SK-MEL-5 (cell line): ENCODE measurements around the gene CRELD1. TPM values are rescaled to one million over a fixed set of nuclear protein-coding genes. Genes with fewer than 3 reads are reported as not detected.

Source experiments
- DNase-seq: peaks from one replicate; pipeline ENCODE4 v3.0.0-alpha.2; 2016; ENCODE audit warnings: low read depth, low spot score
- in situ Hi-C: cut with HindIII; loops from 2 replicates; pipeline ENCODE4 v1.10.0; 2016; ENCODE audit warnings: low sequenced_read_pairs, high pct_unique_total_duplicates, low pct_unique_long_range_greater_than_20kb
- total RNA-seq: library from RNA; depleted of rRNA; stranded (reverse); fragments of >200 nt; shearing (Covaris generic); gene quantifications from 2 replicates; pipeline ENCODE4 v1.2.3, GENCODE V29; 2014

CRELD1 gene
- total RNA-seq, 1 experiment from 2014 or later = 50.2 TPM

DNA sequence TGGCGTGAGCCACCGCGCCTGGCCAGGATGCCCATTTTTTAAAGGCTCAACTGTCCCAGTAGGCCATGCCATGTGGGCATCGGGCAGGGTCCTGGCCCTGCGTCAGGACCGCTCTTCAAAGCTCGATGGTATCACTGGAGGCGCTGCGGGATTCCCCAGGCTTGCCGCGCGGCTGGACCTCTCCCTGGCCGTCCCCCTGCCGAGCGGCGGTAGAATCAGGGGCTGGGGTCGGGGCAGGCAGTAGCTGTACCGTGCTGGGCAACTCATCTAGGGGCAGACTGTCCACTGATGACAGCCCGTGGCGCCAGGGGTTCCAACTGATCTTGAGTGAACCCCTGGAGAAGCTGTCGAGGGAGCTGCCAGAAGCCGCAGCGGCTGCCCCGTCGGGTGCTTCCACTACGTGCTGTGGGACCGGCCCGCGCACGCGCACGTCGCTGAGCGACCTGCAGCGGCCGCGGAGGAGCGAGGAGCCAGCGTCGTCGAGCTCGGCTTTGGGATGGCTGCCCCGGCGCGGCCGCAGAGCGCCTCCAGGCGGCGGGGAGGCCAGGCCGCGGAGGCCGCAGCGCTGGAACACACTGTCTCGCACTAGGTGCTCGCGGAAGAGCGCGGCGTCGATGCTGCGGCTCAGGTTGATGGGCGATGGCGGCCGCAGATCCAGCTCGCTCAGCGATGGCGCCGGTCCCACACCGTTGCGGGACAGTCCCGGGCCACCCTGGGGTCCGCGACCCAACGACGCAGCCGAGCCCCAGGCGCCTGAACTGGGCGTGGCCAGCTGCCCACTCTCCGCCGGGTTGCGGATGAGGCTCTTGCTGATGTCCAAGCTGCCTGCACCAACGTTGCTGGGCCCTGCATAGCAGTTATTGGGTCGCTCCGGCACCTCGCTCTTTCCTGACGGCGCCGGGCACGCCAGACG is 12.7 kb downstream of the CRELD1 start:
- in situ Hi-C loops = no loop called here
- peak; percentile 86 for DNase-seq

DNA sequence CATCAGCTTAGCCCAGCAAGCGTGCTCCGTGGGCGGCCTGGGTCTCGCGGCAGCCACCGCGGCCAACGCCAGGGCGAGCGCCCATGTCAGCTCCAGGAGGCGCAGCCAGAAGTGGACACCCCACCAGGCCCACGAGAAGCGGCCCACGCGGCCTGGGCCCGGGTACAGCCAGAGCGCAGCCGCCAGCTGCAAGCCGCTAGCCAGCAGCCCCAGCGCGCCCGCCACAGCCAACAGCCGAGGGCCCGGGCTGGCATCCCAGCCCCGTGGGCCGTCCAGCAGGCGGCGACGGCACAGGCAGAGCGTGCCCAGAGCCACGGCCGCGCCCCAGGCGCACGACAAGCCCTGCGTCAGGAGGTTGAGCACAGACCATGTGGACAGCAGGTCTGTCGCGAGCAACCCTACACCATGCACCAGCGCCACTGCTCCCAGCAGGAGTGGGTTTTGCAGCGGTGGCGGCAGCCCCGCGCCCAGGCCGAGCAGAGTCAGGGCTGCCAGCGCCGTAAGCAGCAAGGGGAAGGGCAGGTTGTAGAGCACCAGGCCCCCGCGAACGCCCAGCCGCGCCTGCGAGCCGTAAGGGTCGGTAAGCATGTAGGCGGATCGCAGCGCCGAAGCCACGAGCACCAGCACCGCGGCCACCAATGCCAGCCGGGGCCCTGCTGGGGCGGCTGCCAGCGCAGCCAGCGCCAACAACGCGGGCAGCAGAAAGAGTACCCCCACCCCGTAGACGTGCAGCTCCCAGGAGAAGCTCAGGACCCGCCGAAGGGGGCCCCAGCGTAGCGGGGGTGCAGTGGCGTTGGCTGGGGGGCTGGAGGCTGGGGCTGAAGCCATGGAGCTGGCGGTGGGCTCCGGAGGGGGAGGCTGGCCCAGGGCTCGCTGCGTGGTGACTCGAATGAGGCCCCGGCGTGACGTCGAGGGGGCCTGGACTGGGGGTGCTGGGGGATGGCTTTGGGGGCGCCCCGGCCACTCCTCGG is 13.7 kb downstream of the CRELD1 start:
- in situ Hi-C loops = no loop called here
- peak; percentile 77 for DNase-seq

DNA sequence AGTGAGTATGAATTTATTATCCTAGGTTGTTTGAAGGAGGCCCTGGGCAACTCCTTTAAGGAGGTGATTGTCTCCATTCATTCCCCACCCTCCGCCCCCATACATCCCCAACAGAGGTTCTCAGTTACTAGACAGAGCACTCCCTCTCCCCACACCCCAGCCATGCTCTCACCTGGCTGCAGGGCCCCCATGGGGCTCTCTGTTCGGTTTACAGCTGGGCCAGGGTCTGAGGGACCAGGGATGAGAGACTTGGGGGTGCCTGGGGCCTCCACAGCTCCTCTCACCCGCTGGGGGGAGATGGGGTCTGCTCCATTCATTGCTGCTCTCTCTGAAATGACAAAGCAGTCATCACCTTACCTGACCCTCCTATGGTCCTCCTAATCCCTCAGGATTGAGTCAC is 15.0 kb downstream of the CRELD1 start:
- no peak for DNase-seq
- in situ Hi-C loops = no loop called here

DNA sequence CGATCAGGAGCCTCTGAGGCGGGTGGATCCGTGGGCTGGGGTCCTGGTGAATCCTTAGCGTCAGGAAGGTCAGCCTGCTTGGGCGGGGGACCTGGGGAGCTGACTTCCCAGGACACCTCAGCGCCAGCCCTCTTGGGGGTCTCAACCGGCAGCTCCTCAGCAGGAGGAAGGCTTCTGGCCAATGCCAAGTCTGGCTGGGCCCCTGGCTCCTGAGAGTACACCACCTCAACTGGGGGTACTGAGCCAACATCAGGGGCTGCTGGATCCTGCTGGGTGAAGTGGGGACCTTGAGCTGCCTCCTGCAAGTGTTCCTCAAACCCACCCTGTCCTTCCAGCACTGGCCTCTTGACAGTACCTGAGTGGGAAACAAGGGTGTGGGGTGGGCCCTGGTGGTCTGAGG is 15.5 kb downstream of the CRELD1 start:
- in situ Hi-C loops = no loop called here

DNA sequence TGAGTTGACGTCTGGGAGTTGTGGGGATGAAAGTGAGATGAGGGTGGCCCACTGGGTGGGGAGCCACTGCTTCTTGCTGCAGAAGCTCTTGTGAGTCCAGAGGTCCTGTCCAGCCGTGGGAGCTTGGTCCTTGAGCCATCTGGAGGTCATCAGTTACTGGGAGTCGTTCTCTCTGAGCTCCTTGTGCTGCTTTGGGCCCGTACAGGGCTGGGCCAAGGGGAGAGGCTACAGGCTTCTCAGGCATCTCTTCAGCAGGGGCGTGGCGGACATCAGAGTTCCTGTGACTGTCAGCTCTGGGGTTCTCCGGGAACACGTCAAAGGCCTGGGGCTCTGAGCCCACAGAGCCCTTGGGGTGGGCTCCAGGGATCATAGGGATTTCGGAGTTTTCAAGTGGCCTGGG is 16.0 kb downstream of the CRELD1 start:
- in situ Hi-C loops = loop anchor here (25.0 kb wide), 1 partner anchor 137 kb away; the partner anchor contains the start of gene TTLL3
- DNase-seq = no peak

More for the DNA sequence above, 15.5 kb downstream of the CRELD1 start:
- no peak for DNase-seq

DNA sequence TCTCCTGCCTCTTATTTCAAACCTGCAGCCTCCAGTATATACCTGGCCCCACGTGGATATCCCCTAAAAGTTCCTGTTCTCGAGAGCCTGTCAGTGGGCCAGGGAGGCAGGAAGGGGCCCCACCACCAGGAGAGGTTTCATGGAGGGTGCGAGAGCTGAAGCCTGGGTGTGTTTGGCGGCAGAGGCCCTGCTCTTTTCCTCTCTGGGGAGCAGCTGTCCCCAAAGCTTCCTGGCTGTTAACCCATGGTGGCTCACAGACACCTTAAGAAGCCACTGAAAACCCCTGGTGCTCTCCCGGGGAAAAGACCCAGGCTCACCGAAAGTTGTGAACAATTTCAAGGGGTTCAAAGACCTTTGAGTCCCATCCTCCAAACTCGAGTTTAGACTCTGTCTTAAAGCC is 17.5 kb downstream of the CRELD1 start:
- DNase-seq = no peak
- in situ Hi-C loops = loop anchor here (25.0 kb wide), 1 partner anchor 139 kb away; the partner anchor contains the start of gene TTLL3

DNA sequence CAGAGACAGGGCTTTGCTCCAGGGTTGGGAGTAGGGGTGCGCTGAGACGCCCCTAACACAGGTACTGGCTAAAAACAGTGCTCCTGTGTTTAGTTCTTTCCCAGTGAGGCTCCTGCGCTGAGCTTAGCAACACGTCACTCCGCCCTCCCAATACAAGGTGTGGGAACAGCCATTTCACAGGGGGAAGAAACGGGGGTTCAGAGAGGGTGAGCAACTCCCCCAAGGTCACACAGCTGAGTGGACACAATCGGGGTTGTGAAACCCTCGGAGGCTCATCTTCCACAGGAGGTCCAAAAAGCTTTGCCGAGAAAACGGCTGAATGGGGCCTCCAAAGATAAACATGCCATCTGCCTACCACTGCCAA is 17.9 kb downstream of the CRELD1 start:
- in situ Hi-C loops = loop anchor here (25.0 kb wide), 1 partner anchor 139 kb away; the partner anchor contains the start of gene TTLL3
- no peak for DNase-seq

DNA sequence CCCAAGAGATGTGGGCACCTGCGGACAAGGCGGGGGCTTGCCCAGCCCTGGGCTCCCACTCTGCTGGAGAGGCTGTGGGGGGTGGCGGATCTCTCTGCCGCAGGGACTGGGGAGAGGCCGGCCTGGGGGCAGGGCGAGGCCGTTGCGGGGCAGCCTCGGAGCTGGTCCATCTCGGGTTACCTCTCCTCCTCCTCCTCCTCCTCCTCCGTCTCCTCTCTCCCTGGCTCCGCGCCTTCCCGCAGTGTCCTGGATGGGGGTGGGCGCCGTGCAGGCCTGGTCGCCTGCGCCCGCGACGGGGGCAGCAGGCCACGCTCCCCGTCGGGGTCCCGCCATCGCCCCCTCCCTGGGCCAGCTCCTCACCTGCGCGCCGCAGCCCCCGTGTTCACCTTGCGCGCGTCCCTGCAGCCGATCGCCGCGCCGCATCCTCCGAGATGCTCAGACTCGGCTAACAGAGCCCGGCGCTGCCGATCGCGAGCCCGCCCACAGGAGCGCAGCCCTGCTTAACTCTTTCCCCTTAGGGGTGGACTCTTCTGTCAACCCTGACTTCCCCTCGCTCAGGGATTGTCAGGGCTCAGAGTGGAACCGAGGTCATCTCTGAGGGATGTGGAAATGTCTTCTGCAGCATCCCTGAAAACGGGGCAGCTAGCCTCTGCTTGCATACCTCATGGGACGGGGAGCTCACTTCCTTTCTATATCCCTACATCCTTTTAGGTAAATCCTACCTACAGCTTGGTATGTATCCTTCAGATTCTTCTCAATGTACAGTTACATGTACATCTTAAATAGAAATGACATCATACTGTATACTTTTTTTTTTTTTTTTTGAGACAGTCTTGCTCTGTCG is 18.6 kb downstream of the CRELD1 start, which contains the start of gene PRRT3:
Gene PRRT3 (minus strand): TSS at position 447 of the 844 bp plus-strand sequence. CDS start 2,293 bp downstream, outside the sequence.
- DNase-seq = no peak
- in situ Hi-C loops = loop anchor here (25.0 kb wide), 1 partner anchor 140 kb away; the partner anchor contains the start of gene TTLL3

DNA sequence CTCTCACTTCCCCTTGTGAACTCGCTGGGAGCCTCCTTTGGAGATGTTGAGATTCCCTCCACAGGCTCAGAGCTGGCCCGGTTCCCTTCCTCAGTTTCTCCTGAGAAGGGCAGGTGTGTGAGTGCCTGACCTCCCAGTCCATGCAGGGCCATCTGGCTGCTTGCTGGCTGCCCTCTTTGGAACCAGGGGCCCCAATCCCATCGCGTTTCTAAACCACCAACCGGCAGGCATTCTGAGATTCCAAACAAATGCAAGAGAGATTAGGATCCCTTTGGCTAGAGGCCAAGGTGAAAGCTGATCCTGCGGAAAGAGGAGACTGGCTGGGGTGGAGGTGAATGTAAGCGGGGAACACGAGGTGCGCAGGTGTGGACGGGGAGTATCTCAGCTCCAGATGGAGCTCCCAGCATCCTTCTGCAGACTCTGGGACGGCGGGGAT is 21.5 kb downstream of the CRELD1 start:
- in situ Hi-C loops = loop anchor here (25.0 kb wide), 1 partner anchor 143 kb away; the partner anchor contains the start of gene TTLL3
- no peak for DNase-seq

DNA sequence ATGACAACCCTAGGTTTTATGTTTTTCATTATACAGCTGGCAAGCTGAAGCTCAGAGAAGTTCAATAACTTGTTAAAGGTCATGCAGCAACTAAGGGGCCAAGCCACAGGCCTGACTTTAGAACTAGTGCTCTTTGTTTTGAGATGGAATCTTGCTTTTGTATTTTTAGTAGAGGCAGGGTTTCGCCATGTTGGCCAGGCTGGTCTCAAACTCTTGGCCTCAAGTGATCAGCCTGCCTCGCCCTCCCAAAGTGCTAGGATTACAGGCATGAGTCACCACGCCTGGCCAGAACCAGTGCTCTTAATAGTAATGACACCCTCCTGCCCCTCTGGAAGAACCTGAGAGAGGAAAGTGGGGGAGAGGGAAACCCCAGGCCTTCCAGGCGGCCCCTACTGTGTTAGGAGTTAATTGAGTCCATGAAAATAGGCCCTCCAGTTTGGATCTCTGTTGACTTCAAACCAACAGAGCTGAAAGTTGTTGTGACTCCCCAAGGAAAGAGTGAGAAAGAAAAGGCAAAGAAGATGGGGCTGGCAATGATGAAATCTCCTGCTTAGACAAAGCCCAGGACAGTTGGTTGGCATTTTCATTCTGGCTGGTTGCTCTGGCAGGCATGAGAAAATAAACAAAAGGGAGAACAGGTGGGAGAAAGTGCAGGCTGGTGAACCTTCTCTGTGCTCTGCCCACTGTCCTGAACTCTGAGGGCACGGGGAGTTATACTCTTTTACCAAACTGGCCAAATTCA is 22.1 kb downstream of the CRELD1 start:
- in situ Hi-C loops = loop anchor here (25.0 kb wide), 1 partner anchor 143 kb away; the partner anchor contains the start of gene TTLL3
- no peak for DNase-seq

DNA sequence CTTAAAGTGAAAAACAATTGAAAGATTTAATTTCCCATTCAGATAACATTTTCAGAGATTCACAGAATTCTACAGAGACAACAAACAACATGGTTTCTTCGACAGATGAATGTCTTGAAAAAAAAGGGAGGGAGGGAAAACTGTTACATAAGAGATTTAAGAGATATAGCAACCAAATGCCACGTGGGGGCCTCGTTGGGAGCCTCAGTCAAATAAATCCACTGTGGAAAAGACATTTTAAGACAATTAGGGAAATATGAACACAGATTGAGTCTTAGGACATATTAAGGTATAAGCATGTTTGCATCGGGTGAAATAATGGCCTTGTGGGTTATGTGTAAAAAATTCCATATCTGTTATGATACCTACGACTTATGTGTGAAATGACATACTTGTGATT is 23.6 kb downstream of the CRELD1 start:
- peak; percentile 39 for DNase-seq
- in situ Hi-C loops = loop anchor here (25.0 kb wide), 1 partner anchor 145 kb away; the partner anchor contains the start of gene TTLL3

DNA sequence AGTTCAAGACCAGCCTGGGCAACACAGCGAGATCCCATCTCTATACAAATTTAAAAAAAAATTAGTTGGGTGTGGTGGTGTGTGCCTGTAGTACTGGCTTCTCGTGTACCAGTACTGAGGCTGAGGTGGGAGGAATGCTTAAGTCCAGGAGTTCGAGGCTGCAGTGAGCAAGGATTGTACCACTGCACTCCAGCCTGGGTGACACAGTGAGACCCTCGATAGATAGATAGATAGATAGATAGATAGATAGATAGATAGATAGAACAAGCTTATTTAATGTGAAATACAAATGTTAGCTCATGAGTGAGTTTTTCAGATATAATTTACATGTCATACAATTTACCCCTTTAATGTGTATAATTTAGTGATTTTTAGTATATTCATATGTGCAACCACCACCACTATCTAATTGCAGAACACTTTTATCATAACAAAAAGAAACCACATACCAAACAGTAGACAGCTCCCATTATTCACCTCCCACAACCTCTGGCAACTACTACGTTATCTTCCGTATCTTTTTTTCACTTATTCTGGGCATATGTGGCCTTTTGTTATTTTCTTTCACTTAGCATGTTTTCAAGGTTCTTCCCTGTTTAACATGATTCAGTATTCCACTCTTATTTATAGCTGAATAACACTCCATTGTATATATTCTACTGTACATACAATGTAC is 31.7 kb downstream of the CRELD1 start:
- no peak for DNase-seq
- in situ Hi-C loops = loop anchor here (25.0 kb wide), 1 partner anchor 153 kb away; the partner anchor contains the start of gene TTLL3

DNA sequence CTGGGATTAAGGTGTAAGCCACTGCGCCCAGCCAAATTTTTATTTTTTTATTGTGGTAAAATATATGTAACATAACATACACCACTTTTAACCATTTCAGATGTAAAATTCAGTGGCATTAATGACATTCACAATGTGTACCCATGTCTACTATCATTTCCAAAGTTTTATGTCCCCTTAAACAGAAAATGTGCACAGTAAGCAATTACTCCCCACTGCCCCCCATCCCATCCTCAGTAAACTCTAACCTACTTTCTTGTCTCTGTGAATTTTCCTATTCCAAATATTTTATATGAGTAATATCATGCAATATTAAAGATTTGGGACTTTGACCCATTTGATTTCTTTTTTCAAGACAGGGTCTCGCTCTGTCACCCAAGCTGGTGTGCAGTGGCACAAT is 33.2 kb downstream of the CRELD1 start:
- no peak for DNase-seq
- in situ Hi-C loops = loop anchor here (25.0 kb wide), 1 partner anchor 155 kb away; the partner anchor contains the start of gene TTLL3

DNA sequence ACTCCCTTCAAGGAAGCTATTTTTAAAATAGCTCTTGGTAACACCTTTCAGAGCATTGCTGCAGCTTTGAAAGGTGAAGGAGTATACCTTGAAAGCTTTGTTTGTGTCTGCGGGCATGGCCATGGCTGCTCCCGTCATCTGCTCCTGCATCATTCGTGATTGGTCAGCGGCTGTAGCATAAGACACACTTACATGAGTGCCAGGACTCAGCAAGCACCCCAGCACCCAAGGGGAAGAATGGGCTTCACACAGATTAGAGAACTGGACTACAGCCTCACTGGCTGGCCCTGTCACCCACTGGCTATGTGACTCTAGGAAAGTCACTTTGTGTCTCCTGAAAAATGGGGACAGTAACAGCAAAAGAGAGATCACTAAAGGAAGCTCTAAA is 36.0 kb downstream of the CRELD1 start:
- in situ Hi-C loops = loop anchor here (25.0 kb wide), 1 partner anchor 157 kb away; the partner anchor contains the start of gene TTLL3
- DNase-seq = no peak

DNA sequence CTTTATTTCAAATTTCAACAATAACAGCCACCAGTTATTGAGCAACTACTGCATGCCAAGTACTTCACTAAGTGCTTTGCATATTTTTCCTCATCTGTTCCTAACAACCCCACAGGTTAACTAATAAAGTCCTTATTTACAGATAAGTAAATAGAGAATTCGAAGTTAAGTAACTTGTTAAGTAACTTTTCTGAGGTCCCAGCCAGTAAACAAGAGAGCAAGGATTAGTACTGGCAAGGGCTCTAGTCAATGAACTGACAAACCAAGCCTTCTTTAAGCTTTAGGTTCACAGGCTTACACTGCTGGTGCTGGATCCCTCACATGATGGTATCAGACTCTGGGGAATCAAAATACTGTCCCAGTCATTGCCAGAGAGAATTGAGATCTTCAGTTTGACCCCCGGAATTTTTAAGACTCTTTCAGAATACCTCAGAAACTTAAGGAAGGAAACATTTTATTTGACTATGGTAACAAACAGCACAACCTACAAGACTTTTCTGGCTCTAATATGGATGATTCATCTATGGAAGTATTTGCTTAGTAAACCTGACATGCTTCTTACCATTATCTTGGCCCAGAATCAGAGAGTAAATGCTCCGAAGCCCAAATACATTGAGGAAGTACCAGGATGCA is 36.5 kb downstream of the CRELD1 start:
- DNase-seq = no peak
- in situ Hi-C loops = loop anchor here (25.0 kb wide), 1 partner anchor 158 kb away; the partner anchor contains the start of gene TTLL3
